Caco-2 (cell line): ENCODE data around the gene BRSK1. TPM values are rescaled to one million over a fixed set of nuclear protein-coding genes. Genes with fewer than 3 reads are reported as not detected.

Source experiments
- Bru-seq: library from RNA; stranded (reverse); fragments of 400-500 nt; gene quantifications from one replicate; lab custom pipeline; 2021; lab: Mats Ljungman, UMichigan
- BruChase-seq, 2 experiments: library from RNA; stranded (reverse); fragments of 400-500 nt; gene quantifications; one replicate each; lab custom pipeline; 2021; lab: Mats Ljungman, UMichigan
- BruUV-seq: library from RNA; stranded (reverse); fragments of 400-500 nt; replicated peaks from 2 replicates; lab custom pipeline; 2021; lab: Mats Ljungman, UMichigan
- CTCF ChIA-PET: fragments of 300-600 bp; sonication (Branson Sonifier 250); formaldehyde crosslinking; loops from one replicate; lab custom pipeline; 2022; ENCODE audit warnings: antibody characterized with exemption; lab: Charles Lee
- POLR2A ChIA-PET: fragments of 300-600 bp; sonication (Branson Sonifier 250); formaldehyde crosslinking; loops from one replicate; lab custom pipeline; 2022; ENCODE audit warnings: antibody characterized with exemption; lab: Charles Lee
- DNase-seq, 2 experiments: peaks; one replicate each; pipeline versions ENCODE4 v3.0.0 to v3.0.0-alpha.2; 2020 to 2022
- H3K27me3 ChIP-seq: replicated peaks from 2 replicates; pipeline ENCODE4 v1.6.0; 2011; ENCODE audit warnings: low read length; ENCODE audit not compliant: control insufficient read depth, insufficient read depth
- H3K36me3 ChIP-seq: 2 replicates; pipeline ENCODE4 v1.5.1; 2011; ENCODE audit warnings: low read length; ENCODE audit not compliant: control insufficient read depth, insufficient read depth
- H3K4me1 ChIP-seq: fragments of 250-450 bp; sonication (Bioruptor Pico); 2 replicates; pipeline ENCODE4 v1.5.1; 2020; ENCODE audit warnings: mild to moderate bottlenecking
- H3K4me3 ChIP-seq: 2 replicates; pipeline ENCODE4 v1.5.1; 2011; ENCODE audit warnings: low read depth, mild to moderate bottlenecking, control low read depth, low read length
- H3K9me3 ChIP-seq: fragments of 250-450 bp; sonication (Bioruptor Pico); 2 replicates; pipeline ENCODE4 v1.5.1; 2020; ENCODE audit warnings: mild to moderate bottlenecking, moderate library complexity
- H3K27ac Mint-ChIP-seq: one replicate; pipeline ENCODE4 v1.8.0; 2022; ENCODE audit warnings: mixed read lengths; ENCODE audit not compliant: unreplicated experiment
- H3K27me3 Mint-ChIP-seq: one replicate; pipeline ENCODE4 v1.8.0; 2022; ENCODE audit warnings: mixed read lengths; ENCODE audit not compliant: insufficient read depth, unreplicated experiment
- H3K36me3 Mint-ChIP-seq: one replicate; pipeline ENCODE4 v1.8.0; 2022; ENCODE audit warnings: mild to moderate bottlenecking, mixed read lengths; ENCODE audit not compliant: insufficient read depth, unreplicated experiment
- H3K4me1 Mint-ChIP-seq: one replicate; pipeline ENCODE4 v1.8.0; 2022; ENCODE audit warnings: low read depth, mixed read lengths; ENCODE audit not compliant: unreplicated experiment
- H3K4me3 Mint-ChIP-seq: one replicate; pipeline ENCODE4 v1.8.0; 2022; ENCODE audit warnings: mild to moderate bottlenecking, moderate library complexity, mixed read lengths; ENCODE audit not compliant: unreplicated experiment
- H3K9me3 Mint-ChIP-seq: one replicate; pipeline ENCODE4 v1.8.0; 2022; ENCODE audit warnings: mixed read lengths; ENCODE audit not compliant: unreplicated experiment
- CTCF ChIP-seq, 2 experiments: fragments of 200-600 bp in 1 of 2; IDR thresholded peaks; 1 replicate in 1 of 2; 2 replicates in 1 of 2; pipeline versions ENCODE4 v1.5.1 to v1.8.0; 2011 to 2022; ENCODE audit warnings: antibody characterized with exemption in 1 of 2, control low read depth in 1 of 2, inconsistent platforms in 1 of 2, low read depth in 1 of 2, low read length in 1 of 2, mild to moderate bottlenecking in 1 of 2, moderate library complexity in 1 of 2; ENCODE audit not compliant: insufficient read depth in 1 of 2, severe bottlenecking in 1 of 2, unreplicated experiment in 1 of 2
- intact Hi-C: fragments of 100-400 bp; cut with micrococcal nuclease; formaldehyde crosslinking; loops from one replicate; pipeline ENCODE4 v1.10.0; 2022; ENCODE audit not compliant: unreplicated experiment
- long read RNA-seq: library from polyadenylated mRNA; stranded (forward); transcript quantifications from one replicate; pipeline ENCODE4 v2.0.0, GENCODE V29; 2022
- total RNA-seq: library from RNA; stranded (reverse); gene quantifications from 2 replicates; pipeline ENCODE4 v1.2.3, GENCODE V29; 2022

Gene BRSK1
- total RNA-seq (24.6 and 28.6 TPM in 2 replicates), Bru-seq, nascent RNA (percentile 53 among the genes with signal in this experiment), BruChase-seq, experiment 1, labeled RNA remaining after a 2-hour chase (percentile 55 among the genes with signal in this experiment), BruChase-seq, experiment 2, labeled RNA remaining after a 6-hour chase (percentile 54 among the genes with signal in this experiment)
- long read RNA-seq, partial matches to known transcripts = 0 of 4 reads
- long read RNA-seq, other reads (novel, unspliced or antisense) = 4 of 4 reads

GRCh38 chr19:55283548-55284377 is at the start of gene BRSK1:
Gene BRSK1, plus strand, starts transcription at chr19:55283997. Its CDS starts 446 bp downstream, at chr19:55284443.
- POLR2A ChIA-PET = interaction anchor here (0.6 to 1.0 kb wide), 3 partner anchors 13 to 85 kb away, joined by 3 to 4 read pairs (median 4); partner anchors contain the start of gene PPP6R1
- H3K9me3 ChIP-seq = no peaks in the 10 kb centered on the region
- H3K27ac Mint-ChIP-seq = peak within 1 kb of the TSS; percentile 56
- intact Hi-C loops = no loop called here
- TF ChIP-seq CTCF (IDR thresholded peaks at IDR 0.05; ENCODE audit: insufficient read depth in 1 of 2, low read depth in 1 of 2, low read length in 1 of 2, severe bottlenecking in 1 of 2, unreplicated experiment in 1 of 2) = no peak
- H3K4me1 ChIP-seq = peaks cover 24% of the 10 kb centered on the region
- no peaks in the 10 kb centered on the region for H3K27me3 Mint-ChIP-seq
- peaks cover 26% of the 10 kb centered on the region for H3K4me1 Mint-ChIP-seq
- peak within 1 kb of the TSS; percentile 54 for H3K4me3 ChIP-seq
- DNase-seq = peak; percentile 82 to 84
- no TSS peak for BruUV-seq
- H3K9me3 Mint-ChIP-seq = no peaks in the 10 kb centered on the region
- no peaks in the 10 kb centered on the region for H3K27me3 ChIP-seq
- no peaks in the 10 kb centered on the region for H3K36me3 ChIP-seq
- CTCF ChIA-PET = no interaction called here
- H3K36me3 Mint-ChIP-seq = peaks cover 11% of the 10 kb centered on the region
- peak within 1 kb of the TSS; percentile 16 for H3K4me3 Mint-ChIP-seq

DNA sequence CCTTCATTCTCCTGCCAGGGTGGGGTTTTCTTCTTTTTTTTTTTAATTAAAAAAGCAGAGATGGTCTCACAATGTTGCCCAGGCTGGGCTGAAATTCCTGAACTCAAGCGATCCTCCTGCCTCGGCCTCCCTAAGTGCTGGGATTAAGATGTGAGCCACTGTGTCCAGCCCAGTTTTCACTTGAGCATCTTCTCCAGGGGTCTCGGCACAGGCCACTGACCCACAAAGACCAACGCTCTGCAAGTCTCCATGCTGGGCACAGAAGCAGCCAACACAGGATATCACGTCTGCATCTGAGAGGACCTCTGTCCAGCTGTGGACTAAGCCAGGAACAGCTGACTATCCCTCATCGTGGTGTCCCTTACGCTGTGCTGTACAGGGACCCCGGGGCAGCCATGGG is 45.8 kb upstream of the BRSK1 start:
- Histone ChIP-seq H3K9me3 (no peaks in the 10 kb centered on the region), H3K4me1 (no peaks in the 10 kb centered on the region), H3K27me3 (no peaks in the 10 kb centered on the region), H3K4me3 (no peak overlapping the region), H3K36me3 (peaks cover 13% of the 10 kb centered on the region)
- intact Hi-C loops = no loop called here
- no peak for DNase-seq
- ChIA-PET POLR2A (no interaction called here), CTCF (no interaction called here)
- Mint-ChIP-seq H3K27me3 (no peaks in the 10 kb centered on the region), H3K4me1 (no peaks in the 10 kb centered on the region), H3K27ac (no peak overlapping the region), H3K4me3 (no peak overlapping the region), H3K9me3 (no peaks in the 10 kb centered on the region), H3K36me3 (peaks cover 82% of the 10 kb centered on the region)
- BruUV-seq = no TSS peak
- TF ChIP-seq CTCF (IDR thresholded peaks at IDR 0.05; ENCODE audit: insufficient read depth in 1 of 2, low read depth in 1 of 2, low read length in 1 of 2, severe bottlenecking in 1 of 2, unreplicated experiment in 1 of 2) = no peak

DNA sequence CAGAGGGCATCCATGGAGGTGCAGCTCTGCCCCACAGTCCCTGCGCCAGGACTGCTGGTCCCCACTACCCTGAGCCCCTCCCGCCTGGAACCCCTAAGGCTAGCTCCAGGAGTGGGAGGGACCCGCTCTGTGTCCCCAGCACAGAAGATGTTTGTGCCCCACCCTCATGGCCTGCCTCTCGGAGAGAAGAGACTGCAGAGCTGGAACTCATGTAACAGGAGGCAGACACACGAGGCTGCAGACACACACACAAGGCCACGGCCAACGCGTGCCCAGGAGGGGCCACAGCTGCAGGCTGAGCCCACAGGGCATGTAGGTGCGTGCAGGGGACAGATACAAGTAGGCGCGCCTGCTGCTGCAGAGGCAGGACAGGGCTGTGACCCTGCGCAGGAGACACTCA is 44.8 kb upstream of the BRSK1 start:
- H3K27me3 ChIP-seq = no peaks in the 10 kb centered on the region
- TF ChIP-seq CTCF (IDR thresholded peaks at IDR 0.05; ENCODE audit: insufficient read depth in 1 of 2, low read depth in 1 of 2, low read length in 1 of 2, severe bottlenecking in 1 of 2, unreplicated experiment in 1 of 2) = no peak
- intact Hi-C loops = no loop called here
- H3K4me3 ChIP-seq = no peak overlapping the region
- ChIA-PET CTCF (no interaction called here), POLR2A (no interaction called here)
- BruUV-seq = no TSS peak
- no peak overlapping the region for H3K4me3 Mint-ChIP-seq
- no peaks in the 10 kb centered on the region for H3K4me1 Mint-ChIP-seq
- peaks cover 88% of the 10 kb centered on the region for H3K36me3 Mint-ChIP-seq
- H3K27me3 Mint-ChIP-seq = no peaks in the 10 kb centered on the region
- no peaks in the 10 kb centered on the region for H3K4me1 ChIP-seq
- H3K9me3 Mint-ChIP-seq = no peaks in the 10 kb centered on the region
- H3K9me3 ChIP-seq = no peaks in the 10 kb centered on the region
- H3K36me3 ChIP-seq = peaks cover 13% of the 10 kb centered on the region
- DNase-seq = no peak
- no peak overlapping the region for H3K27ac Mint-ChIP-seq
